Measurements from ENCODE around the gene MOGAT2.
A peak's percentile ranks its signal among the peaks of the same experiment; 100 is the strongest.
"Not testable (repeated sequence)": the region's sequence is repeated elsewhere in the genome, so short reads cannot be mapped to it uniquely, and the experiment has no call there.

The MOGAT2 gene

GRCh38 chr11:75719340-75720239 is 2.0 kb downstream of the MOGAT2 start:
- no peak for DNase-seq

- no peak for DNase-seq
Measured at GRCh38 chr11:75720639-75721038, 3.0 kb downstream of the MOGAT2 start.

GRCh38 chr11:75721852-75722668 is 4.4 kb downstream of the MOGAT2 start:
- DNase-seq = no peak

GRCh38 chr11:75722669-75723042 is 5.0 kb downstream of the MOGAT2 start:
- DNase-seq = no peak

- DNase-seq = no peak
Measured at GRCh38 chr11:75725547-75726320, 8.1 kb downstream of the MOGAT2 start.

- no peak for DNase-seq
Measured at GRCh38 chr11:75728992-75729391, 11.4 kb downstream of the MOGAT2 start.

GRCh38 chr11:75731095-75731494 is 13.5 kb downstream of the MOGAT2 start:
- no peak for DNase-seq

- no peak for DNase-seq
Measured at GRCh38 chr11:75733071-75733430, 15.4 kb downstream of the MOGAT2 start.

GRCh38 chr11:75733431-75734107 is 15.9 kb downstream of the MOGAT2 start:
- peak; percentile 2 for DNase-seq

GRCh38 chr11:75734491-75735180 is 17.0 kb downstream of the MOGAT2 start:
- no peak for DNase-seq

- DNase-seq = no peak
Measured at GRCh38 chr11:75735181-75735845, 17.7 kb downstream of the MOGAT2 start.

- DNase-seq = no peak
Measured at GRCh38 chr11:75737314-75737713, 19.7 kb downstream of the MOGAT2 start.

GRCh38 chr11:75740681-75741080 is 23.0 kb downstream of the MOGAT2 start:
- DNase-seq = no peak

- DNase-seq = not testable (repeated sequence)
Measured at GRCh38 chr11:75743159-75743558, 25.5 kb downstream of the MOGAT2 start.

GRCh38 chr11:75743711-75744563 is 26.3 kb downstream of the MOGAT2 start:
- no peak for DNase-seq

- no peak for DNase-seq
Measured at GRCh38 chr11:75745807-75746206, 28.2 kb downstream of the MOGAT2 start.

- not testable (repeated sequence) for DNase-seq
Measured at GRCh38 chr11:75748729-75749273, 31.2 kb downstream of the MOGAT2 start.

- DNase-seq = not testable (repeated sequence)
Measured at GRCh38 chr11:75754933-75755332, 37.3 kb downstream of the MOGAT2 start.

GRCh38 chr11:75757651-75758050 is 40.0 kb downstream of the MOGAT2 start:
- no peak for DNase-seq

- no peak for DNase-seq
Measured at GRCh38 chr11:75759832-75760231, 42.2 kb downstream of the MOGAT2 start.

Measured in NCI-H2227 treated with DMSO at 0.1 percent for 48 hours (cell line).